COR-L47 (cell line): ENCODE measurements around the gene TGFB2.

Experiments used
- DNase-seq: peaks from one replicate; lab custom pipeline; 2025; lab: John Stamatoyannopoulos, UW

The TGFB2 gene

GRCh38 chr1:218488986-218489385, 143.8 kb downstream of the TGFB2 start:
- no peak for DNase-seq

DNA sequence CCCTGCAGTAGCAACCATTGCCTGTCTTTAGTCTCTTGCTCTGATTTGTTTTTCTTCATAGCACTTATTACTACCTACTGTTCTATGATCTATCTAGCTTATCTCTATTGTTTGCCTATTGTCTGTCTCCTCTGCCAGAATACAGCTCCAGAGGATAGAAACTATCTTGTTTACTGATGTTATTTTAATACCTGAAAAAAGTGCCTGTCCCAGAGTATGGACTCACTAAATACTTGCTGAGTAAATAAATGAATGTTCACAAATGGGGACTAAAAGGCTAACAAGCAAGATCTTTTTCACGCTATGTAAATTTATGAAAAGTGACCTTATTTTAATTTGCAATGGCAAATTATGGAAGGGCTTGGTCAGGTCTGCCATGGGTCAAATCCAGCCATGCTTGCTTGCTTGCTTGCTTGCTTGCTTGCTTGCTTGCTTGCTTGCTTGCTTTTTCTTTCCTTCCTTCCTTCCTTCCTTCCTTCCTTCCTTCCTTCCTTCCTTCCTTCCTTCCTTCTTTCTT, 145.3 kb downstream of the TGFB2 start:
- no peak for DNase-seq

DNA sequence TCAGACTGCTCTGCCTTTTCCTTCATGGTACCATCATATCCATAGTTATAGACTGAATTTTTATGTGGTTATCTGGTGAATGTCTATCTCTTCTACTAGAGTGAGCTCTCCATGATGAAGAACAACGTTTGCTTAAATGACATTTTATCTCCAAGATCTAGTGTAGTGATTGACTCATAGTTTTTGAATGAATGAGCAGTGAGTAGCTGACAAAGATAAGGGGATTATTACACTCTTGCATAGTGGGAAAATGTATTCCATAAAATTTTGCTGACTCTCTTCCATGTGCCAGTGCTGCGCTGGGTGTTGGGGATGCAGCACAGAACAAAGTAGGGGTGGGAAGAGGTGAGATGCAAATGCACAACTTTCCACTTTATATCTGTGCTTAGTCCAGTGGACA, 147.7 kb downstream of the TGFB2 start:
- no peak for DNase-seq

GRCh38 chr1:218493986-218494385, 148.8 kb downstream of the TGFB2 start:
- DNase-seq: no peak
